PFSK-1 (cell line): Measurements from ENCODE around the gene CNN2.

Experiments used
- FOXP2 ChIP-seq: optimal IDR thresholded peaks from 2 replicates; pipeline ENCODE3; 2011; ENCODE audit warnings: borderline replicate concordance, control low read depth, inconsistent platforms; ENCODE audit not compliant: insufficient read depth; ENCODE audit errors: extremely low read length, extremely low read depth
- POLR2AphosphoS5 ChIP-seq: IDR thresholded peaks from 2 replicates; pipeline ENCODE4 v1.6.1; 2012; ENCODE audit warnings: low read depth, mild to moderate bottlenecking, control low read depth, low read length, moderate library complexity
- SIN3A ChIP-seq: IDR thresholded peaks from 2 replicates; pipeline ENCODE4 v1.6.1; 2012; ENCODE audit warnings: mild to moderate bottlenecking, low read length, moderate library complexity, borderline replicate concordance; ENCODE audit not compliant: insufficient read depth

- TF ChIP-seq POLR2AphosphoS5, result no peak
- no peak for TF ChIP-seq FOXP2
- TF ChIP-seq SIN3A, result no peak
Observed at GRCh38 chr19:1052349-1052975, 26.1 kb downstream of the CNN2 start.
